K562 (cell line): ENCODE measurements around the gene SEMA3C. TPM values are rescaled to one million over a fixed set of nuclear protein-coding genes. Genes with fewer than 3 reads are reported as not detected.

ENCODE experiments used
- ATAC-seq: fragments of 200-7000 bp; cut with Tn5 transposase; 3 replicates; pipeline ENCODE4 v1.9.1; 2020; ENCODE audit warnings: moderate library complexity
- BruUV-seq: library from RNA; stranded (reverse); fragments of 400-500 nt; replicated peaks from 2 replicates; lab custom pipeline; 2021; lab: Mats Ljungman, UMichigan
- CTCF ChIA-PET: fragments of 300-600 bp; formaldehyde crosslinking; extraction: SDS; loops from one replicate; lab custom pipeline; 2021; ENCODE audit warnings: low intra/inter-chr PET ratio; lab: Yijun Ruan, JAX
- POLR2A ChIA-PET: fragments of 300-600, 350-650 bp; sonication (Branson Sonifier 250); formaldehyde crosslinking; extraction: SDS; loops from one replicate; lab custom pipeline; 2021; ENCODE audit warnings: antibody characterized with exemption, inconsistent platforms; lab: Yijun Ruan, JAX
- DNase-seq, 4 experiments: peaks; one replicate each; pipeline versions ENCODE4 v3.0.0 to v3.0.0-alpha.2; 2011 to 2018; ENCODE audit warnings: low spot score in 3 of 4, mixed read lengths in 3 of 4; ENCODE audit errors: extremely low read depth in 1 of 4
- FAIRE-seq: peaks from 2 replicates; lab custom pipeline; 2011; peaks lifted over from hg19 to GRCh38; lab: Jason Lieb, UNC
- H2AFZ ChIP-seq: 2 replicates; pipeline ENCODE4 v1.6.0; 2011; ENCODE audit warnings: low read depth, low read length, control low read depth, inconsistent platforms
- H3K27ac ChIP-seq: fragments of 200-600 bp; 3 replicates; pipeline ENCODE4 v1.8.0; 2011; ENCODE audit warnings: low read depth, mild to moderate bottlenecking, control low read depth, inconsistent platforms, low read length, moderate library complexity, mixed read lengths; ENCODE audit errors: extremely low read depth
- H3K27me3 ChIP-seq, 2 experiments: fragments of 300-600 bp in 1 of 2; 2 replicates in 1 of 2; 3 replicates in 1 of 2; pipeline versions ENCODE4 v1.6.0 to v1.8.0; 2011; ENCODE audit warnings: inconsistent platforms in 2 of 2, low read length in 2 of 2, mild to moderate bottlenecking in 1 of 2, mixed read lengths in 1 of 2, moderate library complexity in 1 of 2; ENCODE audit not compliant: control insufficient read depth in 2 of 2, insufficient read depth in 2 of 2
- H3K36me3 ChIP-seq: fragments of 300-600 bp; 3 replicates; pipeline ENCODE4 v1.8.0; 2011; ENCODE audit warnings: mild to moderate bottlenecking, low read length, inconsistent platforms; ENCODE audit not compliant: control insufficient read depth, insufficient read depth
- H3K4me1 ChIP-seq, 2 experiments: fragments of 200-600 bp in 1 of 2; replicated peaks in 1 of 2; 2 replicates in 1 of 2; 3 replicates in 1 of 2; pipeline versions ENCODE4 v1.5.1 to v1.8.0; 2011; ENCODE audit warnings: inconsistent platforms in 2 of 2, low read length in 2 of 2, mild to moderate bottlenecking in 1 of 2, mixed read lengths in 1 of 2, moderate library complexity in 1 of 2; ENCODE audit not compliant: control insufficient read depth in 2 of 2, insufficient read depth in 2 of 2
- H3K4me2 ChIP-seq: 2 replicates; pipeline ENCODE4 v1.6.1; 2011; ENCODE audit warnings: low read length, control low read depth, inconsistent platforms, mixed read lengths; ENCODE audit not compliant: insufficient read depth
- H3K4me3 ChIP-seq: fragments of 200-600 bp; sonication (generic), shearing (Covaris generic); 2 replicates; pipeline ENCODE4 v1.5.1; 2016; ENCODE audit warnings: control low read depth, inconsistent platforms
- H3K79me2 ChIP-seq: fragments of 200-600 bp; 3 replicates; pipeline ENCODE4 v1.8.0; 2011; ENCODE audit warnings: low read length, inconsistent platforms; ENCODE audit not compliant: control insufficient read depth, insufficient read depth
- H3K9ac ChIP-seq, 2 experiments: 2 replicates each; pipeline versions ENCODE4 v1.6.0 to v1.6.1; 2011; ENCODE audit warnings: low read depth in 2 of 2, low read length in 2 of 2, control low read depth in 1 of 2, inconsistent platforms in 1 of 2, mild to moderate bottlenecking in 1 of 2, mixed read lengths in 1 of 2; ENCODE audit not compliant: insufficient read depth in 1 of 2
- H3K9me1 ChIP-seq: one replicate; pipeline ENCODE4 v1.6.0; 2011; ENCODE audit warnings: inconsistent platforms, mild to moderate bottlenecking, low read length, moderate library complexity; ENCODE audit not compliant: control insufficient read depth, insufficient read depth
- H3K9me3 ChIP-seq: replicated peaks from 2 replicates; pipeline ENCODE4 v1.5.1; 2011; ENCODE audit warnings: low read depth, low read length, inconsistent platforms; ENCODE audit not compliant: control insufficient read depth, insufficient read depth
- H4K20me1 ChIP-seq: replicated peaks from 2 replicates; pipeline ENCODE4 v1.6.1; 2011; ENCODE audit warnings: low read length, inconsistent platforms, mixed read lengths; ENCODE audit not compliant: control insufficient read depth, insufficient read depth
- ELK1 ChIP-seq: sonication (generic); formaldehyde crosslinking; IDR thresholded peaks from 2 replicates; pipeline ENCODE4 v1.8.1; 2022; ENCODE audit warnings: missing genetic modification reagents
- GTF2B ChIP-seq: IDR thresholded peaks from 2 replicates; pipeline ENCODE4 v1.6.1; 2011; ENCODE audit not compliant: insufficient read length; ENCODE audit errors: extremely low read depth
- HNRNPH1 ChIP-seq: fragments of 200-400 bp; formaldehyde crosslinking; optimal IDR thresholded peaks from 2 replicates; pipeline ENCODE3; 2017; ENCODE audit warnings: low read depth, mild to moderate bottlenecking, low read length, moderate library complexity
- MED1 ChIP-seq: sonication (generic); formaldehyde crosslinking; IDR thresholded peaks from 2 replicates; pipeline ENCODE4 v1.8.1; 2023; ENCODE audit warnings: missing genetic modification reagents, borderline replicate concordance
- RBFOX2 ChIP-seq: fragments of 200-400 bp; formaldehyde crosslinking; IDR thresholded peaks from 2 replicates; pipeline ENCODE4 v1.6.1; 2017; ENCODE audit warnings: low read depth, mild to moderate bottlenecking, low read length, moderate library complexity
- RFX5 ChIP-seq: IDR thresholded peaks from 2 replicates; pipeline ENCODE4 v1.6.1; 2011; ENCODE audit warnings: low read depth, mild to moderate bottlenecking, improper control_type of control experiment, low read length
- SREBF2 ChIP-seq: sonication (generic); formaldehyde crosslinking; IDR thresholded peaks from 2 replicates; pipeline ENCODE4 v1.4.0; 2020; ENCODE audit warnings: mild to moderate bottlenecking, missing genetic modification reagents
- ZNF140 ChIP-seq: fragments of 250-450 bp; sonication (Bioruptor Pico); IDR thresholded peaks from 2 replicates; pipeline ENCODE4 v1.8.0; 2021; ENCODE audit warnings: moderate library complexity, mild to moderate bottlenecking, inconsistent platforms
- WGBS: fragments of 100-300 bp; shearing (Covaris generic); methylation state at CpG from one replicate; pipeline ENCODE4 v1.1.6; 2016; ENCODE audit warnings: low coverage, mixed read lengths; ENCODE audit not compliant: insufficient coverage; ENCODE audit errors: missing lambda C conversion rate; 5-methylcytosine and 5-hydroxymethylcytosine counted together
- in situ Hi-C: fragments of 300-500 bp; cut with MboI; formaldehyde crosslinking; loops from 4 replicates; pipeline ENCODE4 v1.15.0; 2018; ENCODE audit warnings: inconsistent platforms, mixed read lengths
- intact Hi-C: fragments of 100-400 bp; cut with micrococcal nuclease; formaldehyde crosslinking; loops from 2 replicates; pipeline ENCODE4 v1.14.2; 2022
- polyA plus RNA-seq, 8 experiments: library from polyadenylated mRNA; depleted of rRNA in 4 of 8; stranded (reverse) in 5 of 8; unstranded in 3 of 8; fragments of >200 nt; fragmentation: Nextera tagmentation in 2 of 8; fragmentation: Illumina TruSeq in 1 of 8; extraction: Ambion mirVana in 2 of 8; extraction: Trizol in 1 of 8; gene quantifications; 2 replicates each; pipeline versions ENCODE4 v1.2.1 to v1.2.3, GENCODE V29; 2011 to 2014; ENCODE audit warnings: inconsistent platforms in 1 of 8, missing spikeins in 1 of 8
- total RNA-seq, 7 experiments: library from RNA; depleted of rRNA in 6 of 7; stranded (reverse); fragments of >200 nt in 6 of 7; fragmentation: Illumina TruSeq in 2 of 7; extraction: Trizol in 2 of 7; gene quantifications; 2 replicates each; pipeline versions ENCODE4 v1.2.1 to v1.2.3, GENCODE V29; 2011 to 2021; ENCODE audit warnings: low replicate concordance in 1 of 7
- TF ChIP-seq, protein P1 (sequence below): fragments of 250-450 bp; sonication (Bioruptor Pico); IDR thresholded peaks from 2 replicates; pipeline ENCODE4 v1.8.0; 2022; ENCODE audit warnings: inconsistent platforms

SEMA3C gene
- total and polyA plus RNA-seq, 9 of the 15 experiments (the other 6 are each of a cell fraction or from before 2014, with no cell fraction given), result 0.04 to 0.36 (median 0.12) TPM; not detected in 3

DNA sequence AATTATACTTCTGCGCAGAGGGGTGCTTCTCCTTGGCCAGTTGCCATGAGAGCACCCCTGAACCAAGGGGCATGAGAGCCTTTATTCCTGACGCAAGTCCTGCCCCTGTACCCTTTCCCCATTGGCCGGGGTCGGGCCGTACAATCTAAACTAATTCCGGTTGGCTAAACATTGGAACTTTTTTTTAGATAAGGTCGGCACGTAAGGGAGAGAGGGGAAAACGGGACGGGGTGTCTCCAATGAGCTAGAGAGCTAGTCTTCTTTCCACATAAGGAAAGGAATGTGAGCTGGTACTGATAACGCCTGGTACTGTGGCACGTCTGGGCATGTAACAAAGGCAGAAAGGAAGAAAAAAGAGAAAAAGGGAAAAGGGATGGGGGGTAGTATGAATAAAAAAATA lies 183.5 kb downstream of the SEMA3C start:
- Histone ChIP-seq H3K9me3 (0 out of 2 replicates have a peak, but pooled peaks cover 2% of the 10 kb centered on the region), H3K27ac (no peak overlapping the region), H3K36me3 (no peaks in the 10 kb centered on the region), H3K4me1 (no peaks in the 10 kb centered on the region), H3K4me2 (no peak overlapping the region), H3K4me3 (no peak overlapping the region), H3K9ac (no peak overlapping the region), H3K79me2 (no peaks in the 10 kb centered on the region), H3K9me1 (no peaks in the 10 kb centered on the region), H3K27me3 (no peaks in the 10 kb centered on the region), H4K20me1 (no peaks in the 10 kb centered on the region), H2AFZ (no peak overlapping the region)
- ChIA-PET POLR2A (interaction anchor here (0.6 kb wide), 1 partner anchor 1988 kb away, joined by 3 read pairs; no protein-coding TSS in a partner anchor), CTCF (no interaction called here)
- DNase-seq (no peak), ATAC-seq (no peak), FAIRE-seq (no peak)
- TF ChIP-seq ZNF140 (CRISPR knock-in tag), result no peak
- in situ Hi-C loops, result no loop called here
- 0% methylated on average over 12 of the region's 12 CpGs for WGBS
- BruUV-seq, result no TSS peak
- intact Hi-C loops, result no loop called here

DNA sequence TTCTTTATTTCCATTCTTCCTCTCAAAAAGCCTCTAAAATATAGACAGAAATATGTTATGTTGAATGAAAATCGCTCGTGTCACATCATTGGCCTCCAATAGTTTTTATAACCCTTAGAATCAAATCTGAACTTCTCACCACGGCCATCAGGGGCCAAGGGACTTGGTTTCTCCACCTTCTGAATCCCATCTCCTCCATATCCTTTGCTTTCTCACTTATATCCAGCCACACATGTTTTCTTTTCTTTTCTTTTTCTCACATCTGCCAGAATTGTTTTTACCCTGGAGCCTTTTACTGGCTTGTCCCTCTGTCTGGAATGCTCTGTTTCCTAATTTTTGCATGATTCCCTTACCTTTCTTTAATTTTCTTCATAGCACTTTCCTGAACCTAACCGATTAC lies 184.8 kb downstream of the SEMA3C start:
- Histone ChIP-seq H3K27ac (no peak overlapping the region), H3K27me3 (no peaks in the 10 kb centered on the region), H3K9me1 (no peaks in the 10 kb centered on the region), H3K9me3 (no peaks in the 10 kb centered on the region), H3K4me1 (no peaks in the 10 kb centered on the region), H4K20me1 (no peaks in the 10 kb centered on the region), H3K79me2 (no peaks in the 10 kb centered on the region), H2AFZ (no peak overlapping the region), H3K36me3 (no peaks in the 10 kb centered on the region), H3K4me2 (no peak overlapping the region), H3K9ac (no peak overlapping the region), H3K4me3 (no peak overlapping the region)
- ChIA-PET POLR2A (no interaction called here), CTCF (no interaction called here)
- intact Hi-C loops (no loop called here), in situ Hi-C loops (no loop called here)
- ATAC-seq (no peak), DNase-seq (no peak), FAIRE-seq (no peak)
- TF ChIP-seq ELK1 (CRISPR knock-in tag) (no peak), HNRNPH1 (no peak), RFX5 (no peak), RBFOX2 (no peak), GTF2B (no peak), SREBF2 (CRISPR knock-in tag) (no peak), MED1 (no peak)
- TF ChIP-seq, protein P1, sequence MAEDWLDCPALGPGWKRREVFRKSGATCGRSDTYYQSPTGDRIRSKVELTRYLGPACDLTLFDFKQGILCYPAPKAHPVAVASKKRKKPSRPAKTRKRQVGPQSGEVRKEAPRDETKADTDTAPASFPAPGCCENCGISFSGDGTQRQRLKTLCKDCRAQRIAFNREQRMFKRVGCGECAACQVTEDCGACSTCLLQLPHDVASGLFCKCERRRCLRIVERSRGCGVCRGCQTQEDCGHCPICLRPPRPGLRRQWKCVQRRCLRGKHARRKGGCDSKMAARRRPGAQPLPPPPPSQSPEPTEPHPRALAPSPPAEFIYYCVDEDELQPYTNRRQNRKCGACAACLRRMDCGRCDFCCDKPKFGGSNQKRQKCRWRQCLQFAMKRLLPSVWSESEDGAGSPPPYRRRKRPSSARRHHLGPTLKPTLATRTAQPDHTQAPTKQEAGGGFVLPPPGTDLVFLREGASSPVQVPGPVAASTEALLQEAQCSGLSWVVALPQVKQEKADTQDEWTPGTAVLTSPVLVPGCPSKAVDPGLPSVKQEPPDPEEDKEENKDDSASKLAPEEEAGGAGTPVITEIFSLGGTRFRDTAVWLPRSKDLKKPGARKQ (CRISPR knock-in tag), result no peak
- BruUV-seq, result no TSS peak
- WGBS, result 0% methylated on average over 4 of the region's 4 CpGs
